GM12878 (cell line): ENCODE data around the gene UBE2D1.

Experiments
- GABPA ChIP-seq: IDR thresholded peaks from 2 replicates; pipeline ENCODE4 v1.6.1; 2014; ENCODE audit warnings: antibody characterized with exemption, low read depth, mild to moderate bottlenecking, inconsistent platforms
- YY1 ChIP-seq: IDR thresholded peaks from 2 replicates; pipeline ENCODE4 v1.6.1; 2011; ENCODE audit warnings: low read depth, mild to moderate bottlenecking, low read length
- ZNF274 ChIP-seq: IDR thresholded peaks from one replicate; pipeline ENCODE4 v1.8.0; 2011; ENCODE audit not compliant: insufficient read length, insufficient read depth
- TF ChIP-seq, protein P1 (sequence below), 3 experiments: IDR thresholded peaks in 2 of 3; conservative IDR thresholded peaks in 1 of 3; 2 replicates each; pipeline ENCODE4 v1.5.1; 2011; ENCODE audit warnings: low read depth in 3 of 3, low read length in 3 of 3, mild to moderate bottlenecking in 3 of 3, control low read depth in 2 of 3, moderate library complexity in 2 of 3, inconsistent platforms in 1 of 3, mixed read lengths in 1 of 3; ENCODE audit not compliant: control insufficient read depth in 2 of 3, insufficient read depth in 1 of 3; ENCODE audit errors: extremely low read depth in 1 of 3

DNA sequence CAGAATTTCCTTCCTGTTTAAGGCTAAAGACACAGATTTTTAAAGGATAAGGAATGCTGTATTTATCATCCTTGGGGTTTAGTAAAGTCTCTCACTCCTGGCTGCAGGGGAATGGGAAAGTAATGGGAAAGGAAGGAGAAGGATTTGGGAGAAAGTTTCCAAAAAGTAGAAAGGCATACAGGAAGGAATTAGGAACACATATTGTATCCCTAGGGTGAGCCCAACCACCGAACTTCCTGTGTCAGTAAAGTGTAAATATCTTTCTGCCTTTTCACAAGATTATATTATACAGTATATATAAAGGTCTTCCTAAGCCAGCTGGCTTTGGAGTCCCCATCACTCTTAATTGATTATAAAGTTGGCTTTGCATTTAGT is 12.0 kb upstream of the UBE2D1 start:
- TF ChIP-seq, protein P1, sequence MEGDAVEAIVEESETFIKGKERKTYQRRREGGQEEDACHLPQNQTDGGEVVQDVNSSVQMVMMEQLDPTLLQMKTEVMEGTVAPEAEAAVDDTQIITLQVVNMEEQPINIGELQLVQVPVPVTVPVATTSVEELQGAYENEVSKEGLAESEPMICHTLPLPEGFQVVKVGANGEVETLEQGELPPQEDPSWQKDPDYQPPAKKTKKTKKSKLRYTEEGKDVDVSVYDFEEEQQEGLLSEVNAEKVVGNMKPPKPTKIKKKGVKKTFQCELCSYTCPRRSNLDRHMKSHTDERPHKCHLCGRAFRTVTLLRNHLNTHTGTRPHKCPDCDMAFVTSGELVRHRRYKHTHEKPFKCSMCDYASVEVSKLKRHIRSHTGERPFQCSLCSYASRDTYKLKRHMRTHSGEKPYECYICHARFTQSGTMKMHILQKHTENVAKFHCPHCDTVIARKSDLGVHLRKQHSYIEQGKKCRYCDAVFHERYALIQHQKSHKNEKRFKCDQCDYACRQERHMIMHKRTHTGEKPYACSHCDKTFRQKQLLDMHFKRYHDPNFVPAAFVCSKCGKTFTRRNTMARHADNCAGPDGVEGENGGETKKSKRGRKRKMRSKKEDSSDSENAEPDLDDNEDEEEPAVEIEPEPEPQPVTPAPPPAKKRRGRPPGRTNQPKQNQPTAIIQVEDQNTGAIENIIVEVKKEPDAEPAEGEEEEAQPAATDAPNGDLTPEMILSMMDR (IDR thresholded peaks at IDR 0.05 in 2 of 3, conservative IDR thresholded peaks at IDR 0.05 in 1 of 3; ENCODE audit: control insufficient read depth in 2 of 3, extremely low read depth in 1 of 3, insufficient read depth in 1 of 3, low read depth in 3 of 3, low read length in 3 of 3) = no peak
- TF ChIP-seq ZNF274 = no peak
- no peak for TF ChIP-seq YY1
- TF ChIP-seq GABPA = no peak
